NCI-H226 (cell line): ENCODE data around the gene RADX.
A peak's percentile ranks its signal among the peaks of the same experiment; 100 is the strongest.

ENCODE experiments used
- DNase-seq: peaks from one replicate; pipeline ENCODE4 v3.0.0-alpha.2; 2015

Gene RADX

DNA sequence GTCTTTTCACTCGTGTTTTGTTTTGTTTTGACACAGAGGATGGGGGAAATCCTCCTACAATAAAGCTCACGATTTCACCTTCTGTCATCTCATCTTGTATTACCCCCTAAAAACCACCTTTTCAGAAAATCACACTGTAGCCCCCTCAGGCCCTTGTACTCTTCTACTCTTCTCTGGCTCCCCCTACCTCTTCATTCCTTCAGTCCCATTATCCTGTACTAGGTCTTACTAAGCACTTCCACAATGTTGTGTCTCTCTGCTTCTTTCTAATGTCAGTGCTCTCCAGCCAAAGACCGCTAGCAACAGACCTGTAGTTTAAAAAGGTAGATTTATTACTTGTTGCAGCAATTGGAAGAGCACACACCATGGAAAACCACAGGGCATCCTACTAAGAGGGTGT is 84.7 kb downstream of the RADX start:
- no peak for DNase-seq

DNA sequence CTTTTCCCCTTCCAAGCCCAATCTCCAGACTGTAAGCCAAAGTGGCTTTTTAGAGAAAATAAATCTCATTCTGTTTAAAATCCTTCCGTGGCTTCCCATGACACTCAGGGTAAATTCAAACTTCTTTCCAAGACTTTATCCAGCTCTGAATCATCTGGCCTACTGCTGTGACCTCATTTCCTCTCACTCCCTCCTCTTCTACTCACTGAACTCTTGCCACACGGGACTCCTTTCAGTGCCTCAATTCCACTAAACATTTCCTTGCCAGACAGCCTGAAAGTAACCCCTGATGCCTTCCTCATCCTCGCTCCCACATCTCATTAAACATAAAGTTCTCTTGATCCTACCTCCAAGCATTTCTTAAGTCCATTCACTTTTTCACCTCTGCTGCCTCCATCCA is 86.9 kb downstream of the RADX start:
- peak; percentile 59 for DNase-seq

DNA sequence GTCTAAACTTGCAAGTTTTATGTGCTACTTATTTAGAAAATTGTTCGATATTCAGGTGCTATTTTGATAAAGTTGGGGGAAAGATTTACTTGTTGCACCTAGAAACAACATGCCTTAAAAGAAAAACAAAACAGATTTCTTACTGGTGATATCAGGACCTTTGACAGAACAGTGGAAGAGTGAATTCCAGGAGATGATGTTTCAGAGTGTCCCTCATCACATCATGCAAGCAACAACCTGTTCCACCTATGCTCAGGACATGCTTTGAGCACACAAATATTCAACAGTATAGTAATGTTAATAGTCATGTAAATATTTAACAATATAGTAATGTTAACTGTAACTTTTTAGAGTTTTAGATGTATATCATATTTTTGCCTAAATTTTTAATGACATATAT is 90.9 kb downstream of the RADX start:
- DNase-seq, result no peak

DNA sequence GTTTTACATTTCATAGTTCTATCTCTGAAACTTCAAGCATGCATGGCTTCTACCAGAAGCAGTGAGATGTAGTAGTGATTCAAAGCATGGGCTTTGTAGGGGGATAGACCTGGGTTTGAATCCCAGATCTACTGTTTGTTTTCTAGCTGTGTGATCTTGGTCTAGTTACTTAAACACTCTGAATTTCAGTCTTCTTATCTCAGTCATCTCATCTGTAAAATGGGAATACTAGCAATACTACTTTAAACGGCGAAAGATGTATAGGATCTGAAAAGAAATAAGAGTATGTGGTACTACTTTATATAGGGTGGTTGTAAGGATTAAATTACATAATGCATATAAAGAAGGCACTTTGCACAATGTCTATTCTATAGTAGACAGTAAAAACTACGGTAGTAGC is 94.7 kb downstream of the RADX start:
- no peak for DNase-seq

DNA sequence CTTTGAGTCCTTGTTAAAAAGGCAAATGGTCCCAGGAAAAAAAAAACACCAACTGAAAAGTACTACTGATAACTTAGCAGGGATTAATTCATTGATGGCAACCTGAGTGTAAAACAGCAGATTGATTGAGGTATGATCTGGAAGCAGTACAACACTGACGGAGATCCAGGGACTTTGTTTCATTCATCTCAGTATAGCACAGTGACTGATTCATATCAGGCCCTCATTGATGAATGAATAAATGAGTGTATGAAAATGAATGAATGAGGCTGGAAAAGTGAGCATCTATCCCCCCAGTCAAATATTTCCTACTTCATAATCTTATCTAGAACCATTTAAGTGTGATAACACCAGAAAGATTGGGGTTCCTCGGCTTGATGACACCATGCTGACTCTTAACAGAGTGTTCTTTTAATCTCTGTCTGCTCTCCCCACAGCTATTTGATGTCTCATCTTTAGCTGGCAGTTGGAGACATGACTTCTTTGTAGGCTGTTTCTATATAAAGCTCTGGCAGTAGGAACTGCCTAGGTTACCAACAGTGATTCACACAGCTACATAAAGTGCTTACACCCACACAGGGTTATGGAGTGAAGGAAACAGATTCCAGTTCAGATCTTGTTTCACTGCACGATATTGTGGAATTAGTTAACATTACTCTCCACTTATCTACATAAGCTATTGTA is 96.1 kb downstream of the RADX start:
- peak; percentile 88 for DNase-seq

DNA sequence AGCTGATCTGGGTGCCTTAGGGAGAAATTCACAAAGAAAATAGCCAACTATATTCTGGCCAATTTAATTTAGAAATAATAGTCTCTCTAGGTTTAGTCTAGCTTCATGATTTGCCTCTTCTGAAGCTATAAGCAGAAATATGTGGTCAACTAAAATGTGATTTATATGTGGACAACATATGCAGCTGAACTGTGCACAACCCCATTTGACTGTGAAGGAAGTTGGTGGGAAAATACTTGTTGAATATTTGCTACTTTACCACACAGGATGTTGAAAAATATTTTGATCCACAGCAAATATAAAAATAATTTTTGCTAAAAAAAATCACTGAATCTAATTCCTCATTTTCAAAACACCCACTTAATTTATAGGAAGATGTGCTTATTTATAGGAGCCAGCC is 99.0 kb downstream of the RADX start:
- no peak for DNase-seq

DNA sequence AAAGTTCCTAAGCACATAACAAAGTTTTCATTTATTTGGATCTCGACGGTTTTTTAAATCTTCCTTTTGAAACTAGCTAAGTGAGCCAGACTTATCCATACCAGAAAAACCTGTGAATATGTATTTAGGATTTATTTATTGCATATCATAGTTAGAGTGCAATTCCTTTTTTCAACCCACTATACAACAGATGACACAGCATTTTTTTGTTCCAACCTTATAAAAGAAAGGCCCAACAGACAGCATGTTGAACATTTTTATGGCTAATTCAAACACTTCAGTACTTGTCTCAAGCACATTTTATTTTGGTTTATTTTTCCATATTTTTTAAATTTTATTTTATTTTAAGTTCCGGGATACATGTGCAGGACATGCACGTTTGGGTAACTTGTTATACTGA is 99.6 kb downstream of the RADX start:
- no peak for DNase-seq

DNA sequence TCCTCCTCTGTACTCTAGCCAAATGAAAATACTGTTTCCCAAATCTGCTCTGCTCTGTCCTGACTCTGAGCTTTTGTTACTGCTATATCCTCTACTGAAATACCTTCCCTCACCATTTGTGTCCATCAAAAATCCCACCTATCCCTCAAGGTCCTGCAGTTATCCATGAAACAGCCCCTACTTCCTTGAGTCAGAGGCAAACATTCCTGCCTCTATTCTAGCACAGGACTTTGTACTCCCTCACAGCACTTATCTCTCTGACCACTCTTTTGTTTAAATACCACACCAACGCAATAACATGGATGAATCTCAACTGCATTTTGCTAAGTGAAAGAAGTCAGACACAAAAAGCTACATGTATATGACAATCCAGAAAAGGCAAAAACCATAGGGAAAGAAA is 104.2 kb downstream of the RADX start:
- no peak for DNase-seq

DNA sequence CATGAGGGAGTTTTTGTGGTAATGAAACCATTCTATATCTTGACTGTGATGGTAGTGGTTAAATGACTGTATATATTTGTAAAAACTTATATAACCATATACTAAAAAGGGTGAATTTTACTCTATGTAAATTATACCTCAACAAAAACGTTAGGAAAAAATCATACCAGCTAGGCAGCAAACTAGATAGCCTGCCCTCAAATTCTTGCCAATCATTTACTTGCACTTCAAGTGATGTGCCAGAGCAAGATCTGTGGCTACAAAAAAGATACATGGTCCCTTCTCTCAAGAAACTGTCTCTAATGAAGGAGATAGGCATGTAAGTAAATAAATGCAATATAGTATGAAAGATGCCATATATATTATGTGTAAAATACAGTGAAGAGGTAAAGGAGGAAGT is 104.7 kb downstream of the RADX start:
- no peak for DNase-seq

DNA sequence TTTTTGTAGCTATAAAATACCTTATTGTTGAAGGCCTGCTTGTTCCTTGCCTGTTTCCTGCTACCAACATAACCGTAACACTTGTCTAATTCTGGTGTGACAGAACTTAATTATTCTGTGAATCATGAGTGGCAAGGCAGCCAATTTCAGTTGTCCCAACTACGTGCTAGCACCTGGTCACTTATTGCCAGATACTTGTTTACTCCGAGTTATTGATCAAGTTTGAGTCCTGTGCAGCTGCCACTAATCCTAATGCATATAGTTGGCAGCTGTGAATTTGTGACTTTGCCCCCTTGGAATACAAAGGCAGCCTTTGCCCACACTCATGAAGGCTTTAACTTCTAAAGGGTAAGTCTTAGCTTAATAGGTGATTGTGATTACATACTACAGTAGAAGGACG is 106.9 kb downstream of the RADX start:
- no peak for DNase-seq

DNA sequence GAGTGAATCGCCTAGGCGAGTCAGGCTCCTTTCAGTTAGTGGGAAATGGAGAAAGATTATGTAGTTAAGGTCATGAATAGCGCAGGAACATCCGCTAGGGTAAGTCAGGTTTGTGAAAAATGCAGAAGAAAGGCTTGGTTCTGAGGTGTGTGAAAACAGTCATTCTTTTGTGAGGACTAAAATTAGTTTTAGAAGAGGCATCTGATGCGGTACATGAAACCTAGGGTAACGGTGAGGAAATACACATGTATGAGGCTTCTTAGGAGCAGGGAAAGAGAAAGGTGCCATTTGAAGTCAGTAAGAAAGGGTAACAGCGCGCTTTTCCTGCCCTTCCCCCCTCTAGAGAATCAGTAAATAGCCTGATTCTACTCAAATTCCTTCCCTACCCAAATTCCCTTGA is 114.2 kb downstream of the RADX start:
- DNase-seq, result no peak

DNA sequence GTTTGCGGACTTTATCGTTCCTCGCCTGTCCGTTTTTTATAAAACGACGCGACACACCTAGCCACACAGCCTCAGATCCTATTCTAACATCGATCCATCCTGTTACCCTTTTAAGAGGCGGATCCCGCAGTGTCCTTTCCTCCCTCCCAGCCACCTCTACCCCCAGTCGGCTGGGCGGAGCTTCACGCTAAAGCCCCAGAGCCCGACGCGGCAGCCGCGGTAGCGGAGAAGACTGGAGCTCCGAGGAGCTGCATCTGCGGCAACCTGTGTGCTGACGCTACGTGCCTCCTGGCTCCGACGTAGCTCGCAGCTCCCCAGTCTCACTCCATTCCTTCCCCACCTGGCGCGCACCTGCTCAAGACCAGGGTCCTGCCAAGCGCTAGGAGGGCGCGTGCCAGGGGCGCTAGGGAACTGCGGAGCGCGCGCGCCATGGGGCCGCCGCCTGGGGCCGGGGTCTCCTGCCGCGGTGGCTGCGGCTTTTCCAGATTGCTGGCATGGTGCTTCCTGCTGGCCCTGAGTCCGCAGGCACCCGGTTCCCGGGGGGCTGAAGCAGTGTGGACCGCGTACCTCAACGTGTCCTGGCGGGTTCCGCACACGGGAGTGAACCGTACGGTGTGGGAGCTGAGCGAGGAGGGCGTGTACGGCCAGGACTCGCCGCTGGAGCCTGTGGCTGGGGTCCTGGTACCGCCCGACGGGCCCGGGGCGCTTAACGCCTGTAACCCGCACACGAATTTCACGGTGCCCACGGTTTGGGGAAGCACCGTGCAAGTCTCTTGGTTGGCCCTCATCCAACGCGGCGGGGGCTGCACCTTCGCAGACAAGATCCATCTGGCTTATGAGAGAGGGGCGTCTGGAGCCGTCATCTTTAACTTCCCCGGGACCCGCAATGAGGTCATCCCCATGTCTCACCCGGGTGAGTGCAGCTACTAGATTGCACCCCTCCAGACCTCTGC is 115.0 kb downstream of the RADX start, which contains the start of gene RNF128:
TSS of gene RNF128 (plus strand) at position 217 of the 953 bp plus-strand sequence. CDS start at position 430, 213 bp downstream.
- DNase-seq, result no peak

DNA sequence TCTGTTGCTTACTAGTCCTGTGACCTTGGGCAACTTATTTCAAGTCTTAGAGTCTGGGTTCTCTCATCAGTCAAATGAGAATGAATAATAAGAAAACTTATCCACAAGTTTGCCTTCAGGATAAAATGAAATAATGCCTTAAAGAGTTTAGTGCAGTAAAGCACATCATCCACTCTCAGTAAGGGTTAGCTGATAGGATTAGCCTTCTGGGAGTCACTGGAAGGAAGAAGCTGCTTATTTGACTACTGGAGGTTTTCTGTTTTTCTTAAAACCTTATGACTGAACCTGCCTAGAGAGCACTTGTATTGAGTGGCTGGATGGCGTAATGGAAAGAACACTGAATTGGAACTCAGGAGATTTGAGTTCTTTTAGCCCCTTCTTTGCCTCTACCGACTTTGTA is 116.6 kb downstream of the RADX start:
- no peak for DNase-seq
